PC-3 (cell line): ENCODE data around the gene WDR59.

Experiments used
- CTCF ChIP-seq: fragments of 300-600 bp; sonication (generic); conservative IDR thresholded peaks from 2 replicates; pipeline ENCODE4 v1.5.1; 2017; ENCODE audit warnings: antibody characterized with exemption, low read depth, mild to moderate bottlenecking, low read length
- EZH2 ChIP-seq: fragments of 300-600 bp; sonication (generic); IDR thresholded peaks from one replicate; pipeline ENCODE4 v1.6.1; 2017; ENCODE audit warnings: antibody characterized with exemption, mild to moderate bottlenecking, low read length; ENCODE audit not compliant: unreplicated experiment

DNA sequence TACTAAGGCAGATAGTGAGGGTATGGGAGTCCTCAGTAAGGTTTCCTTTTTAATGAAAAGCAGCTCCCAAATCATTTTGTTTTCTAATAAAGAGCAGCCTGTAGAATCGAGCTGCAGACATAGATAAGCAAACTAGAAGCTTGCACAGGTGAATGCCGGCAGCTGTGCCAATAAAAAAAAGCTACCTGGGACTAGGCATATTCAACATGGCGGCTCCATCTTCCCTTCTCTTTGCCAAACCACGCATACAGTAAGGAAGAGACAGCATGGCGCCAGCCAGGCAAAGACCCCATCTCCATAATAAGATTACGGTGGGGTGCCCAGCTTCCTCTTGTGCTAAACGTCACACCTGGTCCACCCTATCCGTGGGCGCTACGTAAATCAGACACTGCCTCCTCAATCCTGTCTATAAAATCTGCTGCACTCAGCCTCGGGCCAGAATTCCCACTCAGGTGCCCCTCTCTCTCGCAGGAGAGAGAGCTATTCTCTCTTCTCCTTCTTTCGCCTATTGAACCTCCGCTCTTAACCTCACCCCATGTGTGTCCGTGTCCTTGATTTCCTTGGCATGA is 117.6 kb downstream of the WDR59 start:
- TF ChIP-seq CTCF (no peak), EZH2 (no peak)
